Epithelial cell of proximal tubule (primary cell): ENCODE measurements around the gene SYT7. TPM values are rescaled to one million over a fixed set of nuclear protein-coding genes. Genes with fewer than 3 reads are reported as not detected.

Experiments used
- DNase-seq: peaks from one replicate; pipeline ENCODE4 v3.0.0-alpha.2; 2011; ENCODE audit warnings: low read depth
- H3K4me3 ChIP-seq: 2 replicates; pipeline ENCODE4 v1.5.1; 2011; ENCODE audit warnings: low read depth, mild to moderate bottlenecking, low read length
- CTCF ChIP-seq: conservative IDR thresholded peaks from 2 replicates; pipeline ENCODE4 v1.5.1; 2012; ENCODE audit warnings: low read depth, mild to moderate bottlenecking, low read length
- total RNA-seq: library from RNA; depleted of rRNA; stranded (reverse); fragments of >200 nt; gene quantifications from 2 replicates; pipeline ENCODE4 v1.2.3, GENCODE V29; 2015

Gene SYT7
- total RNA-seq, 1 donor from 2014 or later, result 0.23 TPM

GRCh38 chr11:61586792-61587430 is 6.0 kb upstream of the SYT7 start:
- H3K4me3 ChIP-seq, result no peak overlapping the region
- no peak for TF ChIP-seq CTCF
- DNase-seq, result no peak

GRCh38 chr11:61585115-61585514 is 4.2 kb upstream of the SYT7 start:
- no peak for DNase-seq
- H3K4me3 ChIP-seq, result no peak overlapping the region
- no peak for TF ChIP-seq CTCF

- TF ChIP-seq CTCF, result no peak
- DNase-seq, result no peak
- H3K4me3 ChIP-seq, result no peak overlapping the region
Observed at GRCh38 chr11:61581931-61582330, 1.1 kb upstream of the SYT7 start.

- peak; percentile 1 for TF ChIP-seq CTCF
- no peak overlapping the region for H3K4me3 ChIP-seq
- no peak for DNase-seq
Observed at GRCh38 chr11:61580271-61580888, 496 bp downstream of the SYT7 start.

- TF ChIP-seq CTCF, result no peak
- no peak for DNase-seq
- H3K4me3 ChIP-seq, result no peak overlapping the region
Observed at GRCh38 chr11:61579676-61580270, 1.1 kb downstream of the SYT7 start.

- TF ChIP-seq CTCF, result no peak
- H3K4me3 ChIP-seq, result no peak overlapping the region
- no peak for DNase-seq
Observed at GRCh38 chr11:61578819-61579675, 1.8 kb downstream of the SYT7 start.
